NCI-H128 (cell line): ENCODE results near the gene CEP44.
"Not testable (repeated sequence)": the region's sequence is repeated elsewhere in the genome, so short reads cannot be mapped to it uniquely, and the experiment has no call there.

Experiments
- DNase-seq: peaks from one replicate; lab custom pipeline; 2025; ENCODE audit not compliant: unreplicated experiment; lab: John Stamatoyannopoulos, UW

Gene CEP44

GRCh38 chr4:174320494-174321199, 36.9 kb downstream of the CEP44 start:
- no peak for DNase-seq

DNA sequence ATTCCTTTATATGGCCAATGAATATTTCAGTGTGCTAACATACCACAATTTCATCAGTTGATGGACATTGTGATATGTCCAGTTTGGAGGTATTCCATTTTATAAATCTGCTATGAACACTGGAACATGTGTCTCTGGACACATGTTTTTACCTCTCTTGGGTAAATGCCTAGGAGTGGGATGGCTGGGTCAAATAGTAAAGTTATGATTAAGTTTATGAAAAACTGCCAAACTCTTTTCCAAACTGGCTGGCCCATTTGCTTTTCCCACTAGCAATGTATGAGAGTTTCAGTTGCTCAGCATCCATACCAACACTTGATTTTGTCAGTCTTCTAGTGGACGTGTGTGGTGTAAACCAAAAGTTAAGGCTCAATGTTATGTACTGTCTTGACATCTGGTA, 40.5 kb downstream of the CEP44 start:
- no peak for DNase-seq

DNA sequence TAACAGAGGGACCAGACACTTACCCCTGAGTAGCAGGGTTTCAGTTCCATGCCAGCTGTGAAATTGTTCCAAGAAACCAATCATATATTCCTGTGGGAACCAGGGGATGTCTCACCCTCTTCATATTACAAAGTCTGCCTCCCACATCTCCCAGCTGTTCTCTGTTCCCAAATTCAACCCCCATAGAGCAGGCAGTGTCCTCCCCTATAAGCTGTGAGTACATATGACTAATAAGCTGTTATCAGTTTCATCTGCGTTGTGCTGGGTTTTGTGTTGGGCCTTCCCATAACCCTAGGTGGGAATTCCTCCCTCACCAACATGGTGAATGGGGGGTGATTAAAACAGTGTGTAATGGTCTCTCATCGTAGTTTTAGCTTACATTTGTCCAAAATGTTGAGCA, 41.0 kb downstream of the CEP44 start:
- no peak for DNase-seq

DNA sequence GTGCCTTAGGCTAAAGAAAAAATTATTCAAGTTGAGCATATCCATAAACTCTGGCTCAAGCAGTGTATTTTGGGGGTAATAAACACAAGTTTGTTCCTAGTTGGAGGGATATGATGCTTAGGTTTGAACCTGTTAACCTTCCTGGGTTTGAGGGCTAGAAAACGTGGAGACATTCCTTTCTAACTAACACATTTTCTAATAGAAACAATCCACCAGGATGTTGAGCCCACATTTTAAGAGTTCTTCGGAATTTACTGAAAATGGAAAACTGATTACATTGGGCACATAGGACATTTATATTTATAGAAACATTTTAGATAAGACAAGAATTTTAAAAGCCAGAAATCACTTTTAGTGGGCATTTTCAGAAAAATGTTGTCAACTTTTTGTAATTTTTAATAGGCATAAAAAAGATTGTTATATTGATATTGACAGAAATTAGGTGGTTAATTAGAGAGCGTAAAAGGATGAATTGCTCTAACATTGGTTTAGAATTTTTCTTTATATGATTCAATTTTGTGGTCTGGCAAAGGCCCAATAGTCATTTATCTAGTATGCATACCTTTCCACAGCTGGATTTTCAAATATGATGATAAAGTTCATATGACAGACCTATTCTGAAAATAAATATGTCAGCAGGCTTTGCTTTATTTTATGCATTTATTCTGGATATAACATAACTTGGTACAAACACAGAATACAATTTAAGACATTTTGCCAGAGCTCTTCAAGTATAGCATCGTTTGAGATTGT, 49.2 kb downstream of the CEP44 start:
- DNase-seq, result no peak

DNA sequence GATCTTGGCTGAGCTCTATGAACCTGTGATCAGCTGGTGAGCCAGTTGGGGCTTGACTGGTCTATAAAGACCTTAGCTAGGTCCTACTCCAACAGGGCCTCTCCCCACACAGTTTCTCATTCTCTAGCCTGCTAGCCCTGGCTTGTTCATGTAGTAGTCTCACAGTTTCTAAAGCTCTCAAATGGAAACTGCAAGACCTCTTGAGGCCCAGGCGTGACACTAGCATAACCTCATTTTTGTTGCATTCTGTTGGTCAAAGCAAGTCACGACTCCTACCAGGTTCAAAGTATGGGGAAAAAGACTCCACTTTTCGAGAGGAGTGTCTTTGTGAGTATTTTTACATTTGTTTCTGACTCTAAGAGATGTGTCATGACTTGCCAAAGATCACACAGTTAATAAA, 50.9 kb downstream of the CEP44 start:
- DNase-seq, result no peak

DNA sequence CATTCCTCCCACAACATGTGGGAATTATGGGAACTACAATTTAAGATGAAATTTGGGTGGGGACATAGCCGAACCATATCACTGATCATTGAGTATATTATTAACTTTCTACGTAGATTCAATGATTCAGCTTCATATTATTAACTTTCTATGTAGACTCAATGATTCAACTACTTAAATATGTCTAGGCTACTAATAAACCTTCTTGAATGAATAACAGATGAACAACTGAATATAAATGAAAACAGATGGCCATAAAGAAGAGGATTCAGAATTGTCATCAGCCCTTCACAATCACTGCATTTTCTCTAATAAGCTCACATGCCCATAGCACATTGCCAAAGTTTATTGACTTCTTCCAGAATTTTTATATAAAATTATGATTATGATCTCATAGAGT, 57.0 kb downstream of the CEP44 start:
- no peak for DNase-seq

DNA sequence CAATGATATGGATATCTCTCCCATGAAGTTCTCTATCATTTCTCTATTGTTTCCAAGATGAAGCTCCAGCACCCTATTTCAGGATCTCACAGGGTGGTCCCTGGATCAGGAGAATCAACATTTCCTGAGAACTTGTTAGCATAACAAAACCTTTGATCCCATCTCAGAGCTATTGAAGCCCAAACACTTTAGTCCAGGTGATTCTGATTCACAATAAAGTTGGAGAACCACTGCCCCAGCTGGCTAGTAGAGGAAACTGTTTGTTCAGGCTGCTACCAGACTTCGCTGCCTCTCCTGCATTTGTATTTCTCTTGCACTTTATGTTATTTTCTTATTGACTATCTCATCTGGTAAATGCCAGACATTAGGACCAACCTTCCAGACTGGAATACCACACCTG, 65.4 kb downstream of the CEP44 start:
- DNase-seq, result no peak

GRCh38 chr4:174352061-174352819, 68.5 kb downstream of the CEP44 start:
- DNase-seq, result no peak

GRCh38 chr4:174357321-174357720, 73.6 kb downstream of the CEP44 start:
- DNase-seq, result no peak

DNA sequence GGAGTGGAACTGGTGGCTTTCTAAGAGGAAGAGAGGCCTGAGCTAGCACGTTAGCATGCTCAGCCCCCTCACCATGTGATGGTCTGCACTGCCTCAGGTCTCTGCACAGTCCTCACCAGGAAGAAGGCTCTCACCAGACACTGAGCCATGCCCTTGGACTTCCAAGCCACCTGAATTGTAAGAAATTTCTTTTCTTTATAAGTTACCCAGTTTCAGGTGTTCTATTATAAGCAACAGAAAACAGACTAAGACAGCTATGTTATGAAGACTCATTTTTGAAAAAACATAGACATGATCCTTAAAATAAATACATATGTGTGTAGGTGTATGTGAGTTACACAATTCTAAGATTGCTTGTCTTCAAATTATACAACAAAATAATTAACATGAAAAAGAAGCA, 74.7 kb downstream of the CEP44 start:
- DNase-seq, result no peak

- DNase-seq, result no peak
Measured at GRCh38 chr4:174358829-174359228, 75.1 kb downstream of the CEP44 start.

DNA sequence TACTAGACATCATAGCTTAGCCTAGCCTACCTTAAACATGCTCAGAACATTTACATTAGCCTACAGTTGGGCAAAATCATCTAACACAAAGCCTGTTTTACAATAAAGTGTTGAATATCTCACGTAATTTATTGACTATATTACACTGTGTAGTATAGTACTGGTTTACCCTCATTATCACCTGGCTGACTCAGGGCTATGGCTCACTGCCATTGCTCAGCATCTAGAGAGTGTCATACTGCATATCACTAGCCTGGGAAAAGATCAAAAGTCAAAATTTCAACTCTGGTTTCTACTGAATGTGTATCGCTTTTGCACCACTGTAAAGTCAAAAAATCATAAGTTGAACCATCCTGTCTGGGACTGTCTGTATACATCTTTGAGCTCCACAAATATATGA, 78.6 kb downstream of the CEP44 start:
- no peak for DNase-seq

- not testable (repeated sequence) for DNase-seq
Measured at GRCh38 chr4:174363782-174364181, 80.1 kb downstream of the CEP44 start.

DNA sequence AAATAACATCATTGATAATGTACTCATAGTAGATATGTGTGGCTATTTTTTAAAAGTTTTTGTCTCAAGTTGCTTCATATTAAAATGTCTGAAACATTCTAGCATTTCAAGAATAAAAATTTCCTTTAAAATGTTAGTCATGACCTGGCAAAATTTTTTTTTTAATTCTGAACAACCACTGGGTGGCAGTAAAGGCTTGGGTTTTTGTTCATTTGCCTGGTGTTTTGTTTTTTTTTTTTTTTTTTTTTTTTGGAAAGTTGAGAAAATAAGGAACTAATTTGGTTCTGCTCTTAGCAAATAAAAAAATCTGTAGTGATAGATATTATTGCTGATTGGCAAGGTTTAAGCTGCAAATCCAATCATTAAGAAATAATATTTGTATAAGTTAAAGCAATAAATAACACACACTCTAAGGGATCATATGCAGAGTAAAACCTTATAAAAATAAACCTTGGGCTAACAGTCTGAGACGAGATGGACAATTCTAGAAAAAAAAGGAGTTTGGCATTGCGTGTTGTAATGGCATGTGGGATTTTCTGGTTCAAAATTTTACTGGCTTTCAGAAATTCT, 81.4 kb downstream of the CEP44 start:
- no peak for DNase-seq

GRCh38 chr4:174369985-174370384, 86.3 kb downstream of the CEP44 start:
- no peak for DNase-seq

DNA sequence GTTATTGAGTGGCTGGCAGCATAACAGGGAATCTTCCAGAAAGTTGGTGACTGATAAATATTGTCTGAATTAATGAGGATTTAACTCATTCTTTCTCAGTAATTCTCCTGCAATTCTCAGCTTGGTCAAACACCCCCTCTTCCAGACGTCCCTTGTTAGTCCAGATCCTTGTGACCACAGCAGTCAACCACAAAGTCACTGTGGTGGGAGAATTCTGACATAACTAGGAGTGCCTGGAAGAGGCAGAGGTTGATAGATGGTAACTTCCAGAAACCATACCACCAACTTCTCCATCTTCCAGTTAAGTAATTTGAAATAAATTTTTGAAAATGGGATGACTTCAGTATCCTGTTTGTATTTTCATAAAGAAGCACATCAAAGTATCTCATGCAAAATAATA, 90.1 kb downstream of the CEP44 start:
- no peak for DNase-seq

GRCh38 chr4:174375422-174375821, 91.7 kb downstream of the CEP44 start:
- no peak for DNase-seq

GRCh38 chr4:174377613-174378012, 93.9 kb downstream of the CEP44 start:
- no peak for DNase-seq

- no peak for DNase-seq
Measured at GRCh38 chr4:174378951-174379350, 95.2 kb downstream of the CEP44 start.

DNA sequence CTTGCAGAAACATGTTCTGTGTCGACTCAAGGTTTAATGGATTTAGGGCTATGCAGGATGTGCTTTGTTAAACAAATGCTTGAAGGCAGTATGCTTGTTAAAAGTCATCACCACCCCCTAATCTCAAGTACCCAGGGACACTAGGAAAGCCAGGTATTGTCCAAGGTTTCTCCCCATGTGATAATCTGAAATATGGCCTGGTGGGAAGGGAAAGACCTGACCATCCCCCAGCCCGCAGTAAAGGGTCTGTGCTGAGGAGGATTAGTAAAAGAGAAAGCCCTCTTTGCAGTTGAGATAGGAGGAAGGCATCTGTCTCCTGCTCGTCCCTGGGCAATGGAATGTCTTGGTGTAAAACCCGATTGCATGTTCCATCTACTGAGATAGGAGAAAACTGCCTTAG, 96.5 kb downstream of the CEP44 start:
- not testable (repeated sequence) for DNase-seq

DNA sequence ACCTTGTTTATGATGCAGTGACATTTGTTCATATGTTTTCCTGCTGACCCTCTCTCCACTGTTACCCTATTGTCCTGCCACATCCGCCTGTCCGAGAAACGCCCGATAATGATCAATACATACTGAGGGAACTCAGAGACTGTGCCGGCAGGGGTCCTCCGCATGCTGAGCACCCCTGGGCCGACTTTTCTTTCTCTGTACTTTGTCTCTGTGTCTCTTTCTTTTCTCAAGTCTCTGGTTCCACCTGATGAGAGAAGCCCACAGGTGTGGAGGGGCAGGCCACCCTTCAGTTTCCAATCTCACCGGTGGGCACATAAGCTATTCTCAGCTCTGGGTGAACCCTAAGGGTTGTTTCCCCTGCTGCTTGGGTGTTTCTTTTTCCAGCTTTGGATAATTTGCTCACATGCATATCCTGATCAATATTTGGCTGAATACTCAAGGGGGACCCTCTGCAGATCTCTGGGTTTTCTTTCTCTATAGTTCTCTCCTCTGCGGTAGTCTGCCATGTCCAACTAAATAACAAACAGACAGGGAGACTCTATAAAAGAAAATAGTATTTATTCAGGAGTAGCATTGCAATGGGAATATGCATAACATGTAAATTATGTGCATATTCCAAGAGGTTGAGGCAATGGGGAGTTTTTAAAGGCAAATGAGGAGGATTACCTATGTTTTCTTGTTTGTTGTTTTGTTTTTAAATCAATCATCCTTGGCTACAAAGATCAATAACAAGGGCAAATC, 97.2 kb downstream of the CEP44 start:
- no peak for DNase-seq
